SK-N-MC (cell line): ENCODE data around the gene NOTUM.

Experiments used
- EZH2 ChIP-seq: fragments of 200-600 bp; sonication (generic); IDR thresholded peaks from one replicate; pipeline ENCODE4 v1.6.1; 2017; ENCODE audit warnings: antibody characterized with exemption
- FOXP2 ChIP-seq: optimal IDR thresholded peaks from 2 replicates; pipeline ENCODE3; 2011; ENCODE audit warnings: mild to moderate bottlenecking, moderate library complexity; ENCODE audit not compliant: insufficient read depth; ENCODE audit errors: extremely low read length, control extremely low read depth
- POLR2AphosphoS5 ChIP-seq: IDR thresholded peaks from 2 replicates; pipeline ENCODE4 v1.6.1; 2012; ENCODE audit warnings: mild to moderate bottlenecking, low read depth, low read length, borderline replicate concordance

GRCh38 chr17:81921996-81922565 lies 38.9 kb downstream of the NOTUM start:
- no peak for TF ChIP-seq POLR2AphosphoS5
- no peak for TF ChIP-seq EZH2
- TF ChIP-seq FOXP2 = no peak
